Lower leg skin (tissue), 4 donors: Measurements from ENCODE around the gene SPRED2. TPM values are rescaled to one million over a fixed set of nuclear protein-coding genes. Genes with fewer than 3 reads are reported as not detected.

Experiments used
- DNase-seq, 2 donors: peaks; one replicate each; pipeline ENCODE4 v3.0.0-alpha.2; 2019; ENCODE audit warnings: low spot score in 2 of 2
- H3K4me3 ChIP-seq: fragments of 200-600 bp; sonication (generic); 2 replicates; pipeline ENCODE4 v1.5.1; 2017; ENCODE audit warnings: mild to moderate bottlenecking, low read depth; ENCODE audit not compliant: poor library complexity, severe bottlenecking
- CTCF ChIP-seq, 3 donors: fragments of 450-650 bp; IDR thresholded peaks; one replicate each; pipeline ENCODE4 v1.5.1; 2016; ENCODE audit warnings: antibody characterized with exemption in 3 of 3, mild to moderate bottlenecking in 3 of 3, moderate library complexity in 2 of 3
- POLR2A ChIP-seq, 2 donors: fragments of 450-650 bp; IDR thresholded peaks; one replicate each; pipeline ENCODE4 v1.6.1; 2016 to 2017; ENCODE audit warnings: antibody characterized with exemption in 2 of 2, mild to moderate bottlenecking in 1 of 2, moderate library complexity in 1 of 2
- WGBS, 2 donors: methylation state at CpG; one replicate each; pipeline ENCODE4 v1.1.5; 2018; 5-methylcytosine and 5-hydroxymethylcytosine counted together
- intact Hi-C: fragments of 100-400 bp; cut with DNase I; formaldehyde crosslinking; loops from one replicate; pipeline ENCODE4 v1.15.0; 2023; ENCODE audit warnings: low total_unique reads
- total RNA-seq, 4 donors: library from RNA; depleted of rRNA; stranded (reverse); fragments of >200 nt; gene quantifications; one replicate each; pipeline ENCODE4 v1.1.0, GENCODE V29; 2016

SPRED2 gene
- total RNA-seq, 4 donors from 2014 or later: 14.5 to 21.7 (median 16.6) TPM

GRCh38 chr2:65281627-65282351 is 150.6 kb downstream of the SPRED2 start:
- TF ChIP-seq CTCF (IDR thresholded peaks at IDR 0.05) (no peak), POLR2A (IDR thresholded peaks at IDR 0.05) (no peak)
- no peak for DNase-seq
- 25 to 29% methylated on average over 4 of the region's 4 CpGs for WGBS, 2 donors
- intact Hi-C loops: no loop called here
- no peak overlapping the region for H3K4me3 ChIP-seq

- no peak overlapping the region for H3K4me3 ChIP-seq
- no peak for TF ChIP-seq POLR2A (IDR thresholded peaks at IDR 0.05)
- TF ChIP-seq CTCF (IDR thresholded peaks at IDR 0.05): no peak
- intact Hi-C loops: no loop called here
- DNase-seq: no peak
- 91 to 95% methylated on average over 6 of the region's 6 CpGs for WGBS, 2 donors
Measured at GRCh38 chr2:65279756-65280155, 152.6 kb downstream of the SPRED2 start.

GRCh38 chr2:65278531-65278981 is 153.8 kb downstream of the SPRED2 start:
- no peak overlapping the region for H3K4me3 ChIP-seq
- intact Hi-C loops: no loop called here
- TF ChIP-seq CTCF (IDR thresholded peaks at IDR 0.05): no peak
- TF ChIP-seq POLR2A (IDR thresholded peaks at IDR 0.05): no peak
- WGBS, 2 donors: 65 to 81% methylated on average over 6 of the region's 6 CpGs
- no peak for DNase-seq

- no peak for DNase-seq
- intact Hi-C loops: no loop called here
- WGBS, 2 donors: 80 to 86% methylated on average over 5 of the region's 5 CpGs
- no peak overlapping the region for H3K4me3 ChIP-seq
- TF ChIP-seq CTCF (IDR thresholded peaks at IDR 0.05): no peak
- TF ChIP-seq POLR2A (IDR thresholded peaks at IDR 0.05): no peak
Measured at GRCh38 chr2:65277791-65278483, 154.5 kb downstream of the SPRED2 start.

- no peak for TF ChIP-seq CTCF (IDR thresholded peaks at IDR 0.05)
- intact Hi-C loops: no loop called here
- no peak overlapping the region for H3K4me3 ChIP-seq
- no peak for DNase-seq
- 71% methylated on average over 3 of the region's 3 CpGs for WGBS, 2 donors
Measured at GRCh38 chr2:65277118-65277517, 155.3 kb downstream of the SPRED2 start.
